Activated T-cell treated with anti-CD3 and anti-CD28 coated beads for 24 hours (primary cell): ENCODE results near the gene SLC47A1.
"Not testable (repeated sequence)": the region's sequence is repeated elsewhere in the genome, so short reads cannot be mapped to it uniquely, and the experiment has no call there.

Source experiments
- DNase-seq: peaks from one replicate; pipeline ENCODE4 v3.0.0-alpha.2; 2020; ENCODE audit warnings: low read depth

SLC47A1 gene

GRCh38 chr17:19520641-19521040, 13.0 kb upstream of the SLC47A1 start:
- DNase-seq = no peak

- no peak for DNase-seq
Observed at GRCh38 chr17:19523690-19524089, 10.0 kb upstream of the SLC47A1 start.

- DNase-seq = not testable (repeated sequence)
Observed at GRCh38 chr17:19526950-19527349, 6.7 kb upstream of the SLC47A1 start.

- no peak for DNase-seq
Observed at GRCh38 chr17:19531780-19532501, 1.7 kb upstream of the SLC47A1 start.

GRCh38 chr17:19533036-19533717, 477 bp upstream of the SLC47A1 start:
- DNase-seq = no peak

GRCh38 chr17:19534562-19535149, 1.0 kb downstream of the SLC47A1 start:
- DNase-seq = no peak

- DNase-seq = no peak
Observed at GRCh38 chr17:19537111-19537510, 3.5 kb downstream of the SLC47A1 start.

- DNase-seq = no peak
Observed at GRCh38 chr17:19538095-19539039, 4.7 kb downstream of the SLC47A1 start.

GRCh38 chr17:19539040-19539399, 5.4 kb downstream of the SLC47A1 start:
- DNase-seq = no peak

- no peak for DNase-seq
Observed at GRCh38 chr17:19539841-19540311, 6.2 kb downstream of the SLC47A1 start.

GRCh38 chr17:19540706-19541370, 7.2 kb downstream of the SLC47A1 start:
- no peak for DNase-seq

GRCh38 chr17:19541445-19541844, 7.8 kb downstream of the SLC47A1 start:
- DNase-seq = no peak

GRCh38 chr17:19542247-19542646, 8.6 kb downstream of the SLC47A1 start:
- no peak for DNase-seq

GRCh38 chr17:19544366-19544765, 10.7 kb downstream of the SLC47A1 start:
- no peak for DNase-seq

GRCh38 chr17:19546289-19547065, 12.8 kb downstream of the SLC47A1 start:
- no peak for DNase-seq

- DNase-seq = no peak
Observed at GRCh38 chr17:19549746-19550623, 16.3 kb downstream of the SLC47A1 start.

GRCh38 chr17:19551165-19551564, 17.5 kb downstream of the SLC47A1 start:
- DNase-seq = no peak

- DNase-seq = no peak
Observed at GRCh38 chr17:19551591-19552148, 18.0 kb downstream of the SLC47A1 start.

GRCh38 chr17:19553036-19553435, 19.4 kb downstream of the SLC47A1 start:
- DNase-seq = no peak
